Spleen (tissue), 11 donors: ENCODE results near the gene CDC42EP5. TPM values are rescaled to one million over a fixed set of nuclear protein-coding genes. Genes with fewer than 3 reads are reported as not detected.

Experiments used
- DNase-seq: peaks from one replicate; pipeline ENCODE4 v3.0.0-alpha.2; 2020
- H3K27ac ChIP-seq, 8 donors: fragments of 200-600 bp; sonication (generic) in 7 of 8; 1 replicate in 4 of 8; 2 replicates in 4 of 8; pipeline versions ENCODE4 v1.5.0 to v1.8.0; 2016 to 2021; ENCODE audit warnings: inconsistent platforms in 4 of 8, mild to moderate bottlenecking in 4 of 8, moderate library complexity in 1 of 8
- H3K27me3 ChIP-seq, 7 donors: fragments of 200-600 bp; sonication (generic) in 6 of 7; replicated peaks in 1 of 7; 1 replicate in 4 of 7; 2 replicates in 3 of 7; pipeline versions ENCODE4 v1.5.0 to v1.8.0; 2016 to 2021; ENCODE audit warnings: inconsistent platforms in 3 of 7, mild to moderate bottlenecking in 1 of 7
- H3K36me3 ChIP-seq, 6 donors: fragments of 200-600 bp; sonication (generic) in 5 of 6; 1 replicate in 4 of 6; 2 replicates in 2 of 6; pipeline versions ENCODE4 v1.5.0 to v1.8.0; 2016 to 2021; ENCODE audit warnings: inconsistent platforms in 2 of 6
- H3K4me1 ChIP-seq, 6 donors: fragments of 200-600 bp; sonication (generic) in 5 of 6; 1 replicate in 3 of 6; 2 replicates in 3 of 6; pipeline versions ENCODE4 v1.5.0 to v1.8.0; 2016 to 2021; ENCODE audit warnings: inconsistent platforms in 3 of 6
- H3K4me3 ChIP-seq, 8 donors: fragments of 200-600 bp; sonication (generic) in 7 of 8; 1 replicate in 4 of 8; 2 replicates in 4 of 8; pipeline versions ENCODE4 v1.5.0 to v1.8.0; 2016 to 2021; ENCODE audit warnings: inconsistent platforms in 4 of 8, mild to moderate bottlenecking in 4 of 8, moderate library complexity in 2 of 8
- H3K9me3 ChIP-seq, 8 donors: fragments of 200-600 bp; sonication (generic) in 7 of 8; 1 replicate in 4 of 8; 2 replicates in 4 of 8; pipeline versions ENCODE4 v1.5.0 to v1.8.0; 2016 to 2021; ENCODE audit warnings: inconsistent platforms in 4 of 8
- CTCF ChIP-seq, 11 experiments: fragments of 200-600 bp in 7 of 11; fragments of 450-650 bp in 4 of 11; sonication (generic) in 4 of 11; IDR thresholded peaks in 8 of 11; conservative IDR thresholded peaks in 3 of 11; 1 replicate in 7 of 11; 2 replicates in 4 of 11; pipeline versions ENCODE4 v1.4.0 to v1.8.0; 2016 to 2021; ENCODE audit warnings: antibody characterized with exemption in 11 of 11, inconsistent platforms in 4 of 11, mild to moderate bottlenecking in 1 of 11
- POLR2A ChIP-seq, 3 donors: fragments of 450-650 bp; IDR thresholded peaks; one replicate each; pipeline ENCODE4 v1.5.1; 2017; ENCODE audit warnings: antibody characterized with exemption in 3 of 3, mild to moderate bottlenecking in 1 of 3
- POLR2AphosphoS5 ChIP-seq, 3 donors: sonication (generic); formaldehyde crosslinking; IDR thresholded peaks; one replicate each; pipeline ENCODE4 v1.5.1; 2017; ENCODE audit warnings: antibody characterized with exemption in 3 of 3
- WGBS, 5 donors: extraction: QIAGEN DNeasy Blood & Tissue Kit in 3 of 5; methylation state at CpG; one replicate each; pipeline versions ENCODE4 v1.1.5 to v1.1.7; 2013 to 2018; 5-methylcytosine and 5-hydroxymethylcytosine counted together
- intact Hi-C: fragments of 100-400 bp; cut with DNase I; formaldehyde crosslinking; loops from one replicate; pipeline ENCODE4 v1.15.0; 2023; ENCODE audit warnings: low total_unique reads
- polyA plus RNA-seq, 3 donors: library from polyadenylated mRNA; stranded (reverse); fragments of 200-250 nt; gene quantifications; one replicate each; pipeline ENCODE4 v1.2.1, GENCODE V29; 2013
- total RNA-seq, 7 donors: library from RNA; depleted of rRNA in 3 of 7; stranded (reverse); fragments of >200 nt in 3 of 7; fragmentation: NEBNext Ultra II Directional in 4 of 7; extraction: Animal tissue kit (Norgen Biotek cat#: 25700) in 4 of 7; gene quantifications; one replicate each; pipeline versions ENCODE4 v1.1.0 to v1.2.1, GENCODE V29; 2016 to 2021
- donor health status: healthy with polysubstance abuse.
- donor health status: DM: no; HTN: no; CAD: no; lungs with moderate emphysema.
- donor health status: DM: no; HTN: no; CAD: no.
- donor health status: Bipolar disorder and iron deficiency.
- donor health status: healthy.
- donor health status: DM: no; HTN: no; CAD: no.
- donor health status: DM: yes; HTN: yes; CAD: no.

The CDC42EP5 gene
- total and polyA plus RNA-seq, 10 donors = 6.6 to 16.1 (median 13.1) TPM

- intact Hi-C loops = no loop called here
- 90 to 98% (median 92%) methylated on average over 5 of the region's 5 CpGs for WGBS, 5 donors
- no peak for TF ChIP-seq POLR2AphosphoS5 (IDR thresholded peaks at IDR 0.05)
- no peak for TF ChIP-seq CTCF (IDR thresholded peaks at IDR 0.05 in 8 of 11, conservative IDR thresholded peaks at IDR 0.05 in 3 of 11)
- no peak for TF ChIP-seq POLR2A (IDR thresholded peaks at IDR 0.05)
- Histone ChIP-seq H3K4me1 (peaks cover 0 to 39% (median 24%) of the 10 kb centered on the region in 6 donors), H3K36me3 (peaks cover 0 to 18% (median 0%) of the 10 kb centered on the region in 6 donors), H3K9me3 (no peaks in the 10 kb centered on the region), H3K27me3 (peaks cover 0 to 34% (median 15%) of the 10 kb centered on the region in 7 donors), H3K27ac (no peak overlapping the region), H3K4me3 (no peak overlapping the region)
- no peak for DNase-seq
Observed at GRCh38 chr19:54433697-54434096, 39.4 kb downstream of the CDC42EP5 start.

- 72 to 84% (median 78%) methylated on average over 10 of the region's 10 CpGs for WGBS, 5 donors
- TF ChIP-seq CTCF (IDR thresholded peaks at IDR 0.05 in 8 of 11, conservative IDR thresholded peaks at IDR 0.05 in 3 of 11) (no peak), POLR2A (IDR thresholded peaks at IDR 0.05) (no peak), POLR2AphosphoS5 (IDR thresholded peaks at IDR 0.05) (peak in 2 of 3 donors; percentile 23 to 47)
- no peaks in the 10 kb centered on the region for H3K9me3 ChIP-seq
- no peak overlapping the region for H3K4me3 ChIP-seq
- no peak overlapping the region for H3K27ac ChIP-seq
- peaks cover 0 to 7% (median 0%) of the 10 kb centered on the region in 6 donors for H3K36me3 ChIP-seq
- no peak for DNase-seq
- intact Hi-C loops = no loop called here
- H3K27me3 ChIP-seq = peaks cover 0 to 47% (median 22%) of the 10 kb centered on the region in 7 donors
- peaks cover 0 to 38% (median 23%) of the 10 kb centered on the region in 6 donors for H3K4me1 ChIP-seq
Observed at GRCh38 chr19:54432144-54432738, 40.9 kb downstream of the CDC42EP5 start.

- Histone ChIP-seq H3K4me1 (peaks cover 0 to 38% (median 23%) of the 10 kb centered on the region in 6 donors), H3K9me3 (no peaks in the 10 kb centered on the region), H3K4me3 (peak overlapping the region in 3 of 8 donors; percentile 25 to 64 (median 30)), H3K27ac (no peak overlapping the region), H3K36me3 (peaks cover 0 to 3% (median 0%) of the 10 kb centered on the region in 6 donors), H3K27me3 (peaks cover 0 to 51% (median 24%) of the 10 kb centered on the region in 7 donors)
- TF ChIP-seq CTCF (IDR thresholded peaks at IDR 0.05 in 8 of 11, conservative IDR thresholded peaks at IDR 0.05 in 3 of 11) = no peak
- TF ChIP-seq POLR2A (IDR thresholded peaks at IDR 0.05) = no peak
- TF ChIP-seq POLR2AphosphoS5 (IDR thresholded peaks at IDR 0.05) = no peak
- DNase-seq = no peak
- intact Hi-C loops = no loop called here
- 36 to 52% (median 42%) methylated on average over 11 of the region's 11 CpGs for WGBS, 5 donors
Observed at GRCh38 chr19:54431255-54431838, 41.7 kb downstream of the CDC42EP5 start.
